HEK293 (cell line): ENCODE measurements around the gene SP7.

Source experiments
- HOXA7 ChIP-seq: sonication (generic); formaldehyde crosslinking; IDR thresholded peaks from 2 replicates; pipeline ENCODE4 v1.8.1; 2022; ENCODE audit warnings: missing genetic modification reagents, borderline replicate concordance
- MZF1 ChIP-seq: fragments of 450-650 bp; formaldehyde crosslinking; IDR thresholded peaks from 2 replicates; pipeline ENCODE4 v1.5.1; 2017; ENCODE audit warnings: missing biosample characterization, missing genetic modification characterization, borderline replicate concordance
- ZBTB17 ChIP-seq: fragments of 450-650 bp; formaldehyde crosslinking; IDR thresholded peaks from 2 replicates; pipeline ENCODE4 v1.5.1; 2016; ENCODE audit warnings: missing biosample characterization, missing genetic modification characterization
- ZFP69B ChIP-seq: fragments of 450-650 bp; formaldehyde crosslinking; IDR thresholded peaks from 2 replicates; pipeline ENCODE4 v1.5.1; 2016; ENCODE audit warnings: missing biosample characterization, missing genetic modification characterization
- ZNF211 ChIP-seq: fragments of 450-650 bp; formaldehyde crosslinking; IDR thresholded peaks from 2 replicates; pipeline ENCODE4 v1.5.1; 2016; ENCODE audit warnings: low read depth, missing biosample characterization, missing genetic modification characterization
- ZNF391 ChIP-seq: fragments of 450-650 bp; formaldehyde crosslinking; IDR thresholded peaks from 2 replicates; pipeline ENCODE4 v1.5.1; 2016; ENCODE audit warnings: low read depth, missing biosample characterization, missing genetic modification characterization, borderline replicate concordance
- ZNF394 ChIP-seq: fragments of 450-650 bp; formaldehyde crosslinking; IDR thresholded peaks from 2 replicates; pipeline ENCODE4 v1.5.1; 2016; ENCODE audit warnings: missing biosample characterization, missing genetic modification characterization, mild to moderate bottlenecking, moderate library complexity, borderline replicate concordance
- ZNF600 ChIP-seq: fragments of 450-650 bp; formaldehyde crosslinking; IDR thresholded peaks from 2 replicates; pipeline ENCODE4 v1.5.1; 2016; ENCODE audit warnings: missing biosample characterization, missing genetic modification characterization
- ZNF654 ChIP-seq: fragments of 450-650 bp; formaldehyde crosslinking; IDR thresholded peaks from 2 replicates; pipeline ENCODE4 v1.5.1; 2016; ENCODE audit warnings: low read depth, missing biosample characterization, missing genetic modification characterization
- ZSCAN23 ChIP-seq: fragments of 450-650 bp; formaldehyde crosslinking; IDR thresholded peaks from 2 replicates; pipeline ENCODE4 v1.5.1; 2016; ENCODE audit warnings: missing biosample characterization, missing genetic modification characterization
- ZXDB ChIP-seq: fragments of 450-650 bp; formaldehyde crosslinking; IDR thresholded peaks from 2 replicates; pipeline ENCODE4 v1.5.1; 2016; ENCODE audit warnings: missing biosample characterization, missing genetic modification characterization
- TF ChIP-seq, protein P1 (sequence below): fragments of 450-650 bp; formaldehyde crosslinking; IDR thresholded peaks from 2 replicates; pipeline ENCODE4 v1.5.1; 2016; ENCODE audit warnings: missing biosample characterization, missing genetic modification characterization
- TF ChIP-seq, protein P2 (sequence below): fragments of 450-650 bp; IDR thresholded peaks from 2 replicates; pipeline ENCODE4 v1.5.1; 2018; ENCODE audit warnings: missing biosample characterization, missing genetic modification characterization
- TF ChIP-seq, protein P3 (sequence below): fragments of 450-650 bp; formaldehyde crosslinking; IDR thresholded peaks from 2 replicates; pipeline ENCODE4 v1.5.1; 2016; ENCODE audit warnings: missing biosample characterization, missing genetic modification characterization
- TF ChIP-seq, protein P4 (sequence below): fragments of 450-650 bp; formaldehyde crosslinking; IDR thresholded peaks from 2 replicates; pipeline ENCODE4 v1.5.1; 2016; ENCODE audit warnings: missing biosample characterization, missing genetic modification characterization
- TF ChIP-seq, protein P5 (sequence below): fragments of 450-650 bp; formaldehyde crosslinking; IDR thresholded peaks from 2 replicates; pipeline ENCODE4 v1.5.1; 2016; ENCODE audit warnings: missing biosample characterization, missing genetic modification characterization

SP7 gene

DNA sequence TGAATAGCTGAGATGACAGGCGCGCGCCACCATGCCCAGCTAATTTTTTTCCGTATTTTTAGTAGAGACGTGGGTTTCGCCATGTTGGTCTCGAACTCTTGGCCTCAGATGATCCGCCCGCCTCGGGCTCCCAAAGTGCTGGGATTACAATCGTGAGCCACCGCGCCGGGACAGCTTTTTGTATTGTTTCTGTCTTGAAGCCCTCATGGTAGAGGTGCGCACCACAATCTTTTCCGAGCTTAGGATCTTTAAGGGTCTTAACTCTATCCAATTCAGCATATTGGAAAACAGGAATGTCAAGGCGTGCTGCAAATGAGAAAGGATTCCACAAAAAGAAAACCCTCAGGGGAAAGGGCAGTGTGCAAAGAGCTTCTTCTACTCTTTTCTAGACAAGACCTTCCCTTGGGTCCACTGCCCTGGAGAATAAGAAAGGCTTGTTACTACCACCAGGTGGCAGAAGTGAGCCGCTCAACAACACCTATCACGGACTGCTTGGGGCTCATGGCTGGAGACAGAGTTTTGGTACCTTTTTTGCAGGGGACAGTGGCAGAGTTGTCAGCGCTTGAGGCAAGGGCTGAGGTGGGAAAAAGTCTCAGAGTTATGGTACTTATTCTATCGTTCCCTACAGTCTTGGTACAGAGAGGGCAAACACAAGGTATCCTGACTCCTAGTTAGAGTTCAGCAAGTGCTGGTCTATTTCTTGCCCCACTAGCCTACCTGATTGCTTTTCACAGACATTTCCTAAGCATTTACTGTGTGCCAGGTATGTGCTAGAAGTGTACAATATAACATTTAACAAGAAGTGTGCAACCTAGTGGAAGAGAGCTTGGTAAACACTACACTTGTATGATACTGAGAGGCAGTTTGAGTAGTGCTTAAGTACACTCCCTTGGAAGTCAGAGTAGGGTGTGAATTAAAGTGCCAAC is 16.4 kb upstream of the SP7 start (continued):
- TF ChIP-seq, protein P1, sequence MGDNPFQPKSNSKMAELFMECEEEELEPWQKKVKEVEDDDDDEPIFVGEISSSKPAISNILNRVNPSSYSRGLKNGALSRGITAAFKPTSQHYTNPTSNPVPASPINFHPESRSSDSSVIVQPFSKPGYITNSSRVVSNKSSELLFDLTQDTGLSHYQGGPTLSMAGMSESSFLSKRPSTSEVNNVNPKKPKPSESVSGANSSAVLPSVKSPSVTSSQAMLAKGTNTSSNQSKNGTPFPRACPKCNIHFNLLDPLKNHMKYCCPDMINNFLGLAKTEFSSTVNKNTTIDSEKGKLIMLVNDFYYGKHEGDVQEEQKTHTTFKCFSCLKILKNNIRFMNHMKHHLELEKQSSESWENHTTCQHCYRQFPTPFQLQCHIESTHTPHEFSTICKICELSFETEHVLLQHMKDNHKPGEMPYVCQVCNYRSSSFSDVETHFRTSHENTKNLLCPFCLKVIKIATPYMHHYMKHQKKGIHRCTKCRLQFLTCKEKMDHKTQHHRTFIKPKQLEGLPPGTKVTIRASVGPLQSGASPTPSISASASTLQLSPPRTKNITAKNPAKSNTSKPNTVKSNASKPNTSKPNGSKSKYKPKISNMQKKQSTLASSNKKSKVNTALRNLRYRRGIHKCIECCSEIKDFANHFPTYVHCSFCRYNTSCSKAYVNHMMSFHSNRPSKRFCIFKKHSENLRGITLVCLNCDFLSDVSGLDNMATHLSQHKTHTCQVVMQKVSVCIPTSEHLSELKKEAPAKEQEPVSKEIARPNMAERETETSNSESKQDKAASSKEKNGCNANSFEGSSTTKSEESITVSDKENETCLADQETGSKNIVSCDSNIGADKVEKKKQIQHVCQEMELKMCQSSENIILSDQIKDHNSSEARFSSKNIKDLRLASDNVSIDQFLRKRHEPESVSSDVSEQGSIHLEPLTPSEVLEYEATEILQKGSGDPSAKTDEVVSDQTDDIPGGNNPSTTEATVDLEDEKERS (tag by site-specific recombination) = no peak
- peak; percentile 36; the same call in 1 of the 2 replicates for TF ChIP-seq ZXDB
- TF ChIP-seq ZBTB17 (tag by site-specific recombination) = 0 out of 2 replicates have a peak, but pooled peaks have one; percentile 53
- TF ChIP-seq ZNF391 (tag by site-specific recombination) = peak; percentile 27; the same call in 1 of the 2 replicates
- TF ChIP-seq ZNF654 (tag by site-specific recombination) = peak; percentile 87
- TF ChIP-seq ZNF211 (tag by site-specific recombination) = no peak
- TF ChIP-seq, protein P2, sequence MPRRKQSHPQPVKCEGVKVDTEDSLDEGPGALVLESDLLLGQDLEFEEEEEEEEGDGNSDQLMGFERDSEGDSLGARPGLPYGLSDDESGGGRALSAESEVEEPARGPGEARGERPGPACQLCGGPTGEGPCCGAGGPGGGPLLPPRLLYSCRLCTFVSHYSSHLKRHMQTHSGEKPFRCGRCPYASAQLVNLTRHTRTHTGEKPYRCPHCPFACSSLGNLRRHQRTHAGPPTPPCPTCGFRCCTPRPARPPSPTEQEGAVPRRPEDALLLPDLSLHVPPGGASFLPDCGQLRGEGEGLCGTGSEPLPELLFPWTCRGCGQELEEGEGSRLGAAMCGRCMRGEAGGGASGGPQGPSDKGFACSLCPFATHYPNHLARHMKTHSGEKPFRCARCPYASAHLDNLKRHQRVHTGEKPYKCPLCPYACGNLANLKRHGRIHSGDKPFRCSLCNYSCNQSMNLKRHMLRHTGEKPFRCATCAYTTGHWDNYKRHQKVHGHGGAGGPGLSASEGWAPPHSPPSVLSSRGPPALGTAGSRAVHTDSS (tag by site-specific recombination) = no peak
- TF ChIP-seq ZFP69B = 0 out of 2 replicates have a peak, but pooled peaks have one; percentile 20
- 0 out of 2 replicates have a peak, but pooled peaks have one; percentile 18 for TF ChIP-seq ZNF600 (tag by site-specific recombination)
- TF ChIP-seq ZSCAN23 (tag by site-specific recombination) = no peak
- TF ChIP-seq, protein P3, sequence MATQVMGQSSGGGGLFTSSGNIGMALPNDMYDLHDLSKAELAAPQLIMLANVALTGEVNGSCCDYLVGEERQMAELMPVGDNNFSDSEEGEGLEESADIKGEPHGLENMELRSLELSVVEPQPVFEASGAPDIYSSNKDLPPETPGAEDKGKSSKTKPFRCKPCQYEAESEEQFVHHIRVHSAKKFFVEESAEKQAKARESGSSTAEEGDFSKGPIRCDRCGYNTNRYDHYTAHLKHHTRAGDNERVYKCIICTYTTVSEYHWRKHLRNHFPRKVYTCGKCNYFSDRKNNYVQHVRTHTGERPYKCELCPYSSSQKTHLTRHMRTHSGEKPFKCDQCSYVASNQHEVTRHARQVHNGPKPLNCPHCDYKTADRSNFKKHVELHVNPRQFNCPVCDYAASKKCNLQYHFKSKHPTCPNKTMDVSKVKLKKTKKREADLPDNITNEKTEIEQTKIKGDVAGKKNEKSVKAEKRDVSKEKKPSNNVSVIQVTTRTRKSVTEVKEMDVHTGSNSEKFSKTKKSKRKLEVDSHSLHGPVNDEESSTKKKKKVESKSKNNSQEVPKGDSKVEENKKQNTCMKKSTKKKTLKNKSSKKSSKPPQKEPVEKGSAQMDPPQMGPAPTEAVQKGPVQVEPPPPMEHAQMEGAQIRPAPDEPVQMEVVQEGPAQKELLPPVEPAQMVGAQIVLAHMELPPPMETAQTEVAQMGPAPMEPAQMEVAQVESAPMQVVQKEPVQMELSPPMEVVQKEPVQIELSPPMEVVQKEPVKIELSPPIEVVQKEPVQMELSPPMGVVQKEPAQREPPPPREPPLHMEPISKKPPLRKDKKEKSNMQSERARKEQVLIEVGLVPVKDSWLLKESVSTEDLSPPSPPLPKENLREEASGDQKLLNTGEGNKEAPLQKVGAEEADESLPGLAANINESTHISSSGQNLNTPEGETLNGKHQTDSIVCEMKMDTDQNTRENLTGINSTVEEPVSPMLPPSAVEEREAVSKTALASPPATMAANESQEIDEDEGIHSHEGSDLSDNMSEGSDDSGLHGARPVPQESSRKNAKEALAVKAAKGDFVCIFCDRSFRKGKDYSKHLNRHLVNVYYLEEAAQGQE = peak; percentile 55
- TF ChIP-seq, protein P4, sequence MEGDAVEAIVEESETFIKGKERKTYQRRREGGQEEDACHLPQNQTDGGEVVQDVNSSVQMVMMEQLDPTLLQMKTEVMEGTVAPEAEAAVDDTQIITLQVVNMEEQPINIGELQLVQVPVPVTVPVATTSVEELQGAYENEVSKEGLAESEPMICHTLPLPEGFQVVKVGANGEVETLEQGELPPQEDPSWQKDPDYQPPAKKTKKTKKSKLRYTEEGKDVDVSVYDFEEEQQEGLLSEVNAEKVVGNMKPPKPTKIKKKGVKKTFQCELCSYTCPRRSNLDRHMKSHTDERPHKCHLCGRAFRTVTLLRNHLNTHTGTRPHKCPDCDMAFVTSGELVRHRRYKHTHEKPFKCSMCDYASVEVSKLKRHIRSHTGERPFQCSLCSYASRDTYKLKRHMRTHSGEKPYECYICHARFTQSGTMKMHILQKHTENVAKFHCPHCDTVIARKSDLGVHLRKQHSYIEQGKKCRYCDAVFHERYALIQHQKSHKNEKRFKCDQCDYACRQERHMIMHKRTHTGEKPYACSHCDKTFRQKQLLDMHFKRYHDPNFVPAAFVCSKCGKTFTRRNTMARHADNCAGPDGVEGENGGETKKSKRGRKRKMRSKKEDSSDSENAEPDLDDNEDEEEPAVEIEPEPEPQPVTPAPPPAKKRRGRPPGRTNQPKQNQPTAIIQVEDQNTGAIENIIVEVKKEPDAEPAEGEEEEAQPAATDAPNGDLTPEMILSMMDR (tag by site-specific recombination) = peak; percentile 71; the same call in 1 of the 2 replicates
- TF ChIP-seq MZF1 (tag by site-specific recombination) = no peak
- TF ChIP-seq HOXA7 (CRISPR knock-in tag) = no peak
- no peak for TF ChIP-seq ZNF394 (tag by site-specific recombination)
- TF ChIP-seq, protein P5, sequence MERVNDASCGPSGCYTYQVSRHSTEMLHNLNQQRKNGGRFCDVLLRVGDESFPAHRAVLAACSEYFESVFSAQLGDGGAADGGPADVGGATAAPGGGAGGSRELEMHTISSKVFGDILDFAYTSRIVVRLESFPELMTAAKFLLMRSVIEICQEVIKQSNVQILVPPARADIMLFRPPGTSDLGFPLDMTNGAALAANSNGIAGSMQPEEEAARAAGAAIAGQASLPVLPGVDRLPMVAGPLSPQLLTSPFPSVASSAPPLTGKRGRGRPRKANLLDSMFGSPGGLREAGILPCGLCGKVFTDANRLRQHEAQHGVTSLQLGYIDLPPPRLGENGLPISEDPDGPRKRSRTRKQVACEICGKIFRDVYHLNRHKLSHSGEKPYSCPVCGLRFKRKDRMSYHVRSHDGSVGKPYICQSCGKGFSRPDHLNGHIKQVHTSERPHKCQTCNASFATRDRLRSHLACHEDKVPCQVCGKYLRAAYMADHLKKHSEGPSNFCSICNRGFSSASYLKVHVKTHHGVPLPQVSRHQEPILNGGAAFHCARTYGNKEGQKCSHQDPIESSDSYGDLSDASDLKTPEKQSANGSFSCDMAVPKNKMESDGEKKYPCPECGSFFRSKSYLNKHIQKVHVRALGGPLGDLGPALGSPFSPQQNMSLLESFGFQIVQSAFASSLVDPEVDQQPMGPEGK (tag by site-specific recombination) = 0 out of 2 replicates have a peak, but pooled peaks have one; percentile 8
